Measurements from ENCODE around the gene ZCWPW2.

- TF ChIP-seq CTCF (IDR thresholded peaks at IDR 0.05), result no peak
- no peak for TF ChIP-seq EP300 (IDR thresholded peaks at IDR 0.05)
- TF ChIP-seq POLR2A (IDR thresholded peaks at IDR 0.05), result no peak
Measured at GRCh38 chr3:28504976-28505375, 156.5 kb downstream of the ZCWPW2 start.
